Body of pancreas (tissue), 4 donors: ENCODE measurements around the gene CD74.

ENCODE experiments used
- POLR2A ChIP-seq, 3 donors: fragments of 450-650 bp; IDR thresholded peaks; one replicate each; pipeline ENCODE4 v1.6.1; 2016; ENCODE audit warnings: antibody characterized with exemption in 3 of 3, mild to moderate bottlenecking in 2 of 3
- TF ChIP-seq, protein P1 (sequence below), 7 experiments: fragments of 450-650 bp in 4 of 7; fragments of 200-600 bp in 3 of 7; sonication (generic) in 3 of 7; IDR thresholded peaks; one replicate each; pipeline ENCODE4 v1.5.1; 2016 to 2019; ENCODE audit warnings: antibody characterized with exemption in 7 of 7

DNA sequence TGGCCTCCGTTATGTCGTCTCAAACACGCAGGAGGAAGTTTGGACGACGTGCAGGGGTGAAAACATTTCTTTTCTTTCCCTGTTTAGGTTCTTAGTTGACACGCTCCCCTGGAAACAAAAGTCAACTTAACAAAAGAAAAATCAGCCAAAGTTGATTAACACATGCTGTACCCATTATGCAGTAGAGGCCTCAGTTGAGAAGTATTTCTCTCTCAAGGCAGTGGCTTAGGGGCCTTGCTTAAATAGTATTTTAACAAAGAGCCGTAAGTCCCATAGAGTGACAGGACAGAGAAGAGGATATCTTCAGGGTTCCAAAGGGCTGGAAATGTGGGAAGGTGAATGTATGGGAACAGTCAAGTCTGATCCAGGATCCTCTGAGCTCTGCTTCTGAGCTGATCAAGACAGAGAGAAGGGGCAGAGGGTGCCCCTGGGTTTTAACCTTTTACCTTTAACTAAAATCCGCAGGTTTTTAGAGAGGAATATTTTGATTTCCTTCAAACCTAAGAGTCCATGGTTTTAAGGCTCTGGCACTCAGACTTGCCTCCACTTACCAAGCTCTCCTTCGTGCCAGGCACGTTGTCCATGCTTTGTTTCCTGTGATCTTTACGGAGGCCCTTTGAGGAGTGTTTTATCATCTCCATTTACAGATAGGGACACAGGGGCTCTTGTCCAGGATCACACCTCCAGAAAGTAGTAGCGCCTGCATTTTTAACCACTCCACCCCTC is 629 bp upstream of the CD74 start:
- TF ChIP-seq, protein P1, sequence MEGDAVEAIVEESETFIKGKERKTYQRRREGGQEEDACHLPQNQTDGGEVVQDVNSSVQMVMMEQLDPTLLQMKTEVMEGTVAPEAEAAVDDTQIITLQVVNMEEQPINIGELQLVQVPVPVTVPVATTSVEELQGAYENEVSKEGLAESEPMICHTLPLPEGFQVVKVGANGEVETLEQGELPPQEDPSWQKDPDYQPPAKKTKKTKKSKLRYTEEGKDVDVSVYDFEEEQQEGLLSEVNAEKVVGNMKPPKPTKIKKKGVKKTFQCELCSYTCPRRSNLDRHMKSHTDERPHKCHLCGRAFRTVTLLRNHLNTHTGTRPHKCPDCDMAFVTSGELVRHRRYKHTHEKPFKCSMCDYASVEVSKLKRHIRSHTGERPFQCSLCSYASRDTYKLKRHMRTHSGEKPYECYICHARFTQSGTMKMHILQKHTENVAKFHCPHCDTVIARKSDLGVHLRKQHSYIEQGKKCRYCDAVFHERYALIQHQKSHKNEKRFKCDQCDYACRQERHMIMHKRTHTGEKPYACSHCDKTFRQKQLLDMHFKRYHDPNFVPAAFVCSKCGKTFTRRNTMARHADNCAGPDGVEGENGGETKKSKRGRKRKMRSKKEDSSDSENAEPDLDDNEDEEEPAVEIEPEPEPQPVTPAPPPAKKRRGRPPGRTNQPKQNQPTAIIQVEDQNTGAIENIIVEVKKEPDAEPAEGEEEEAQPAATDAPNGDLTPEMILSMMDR (IDR thresholded peaks at IDR 0.05) = no peak
- no peak for TF ChIP-seq POLR2A (IDR thresholded peaks at IDR 0.05)
